Measurements from ENCODE around the gene AHRR. TPM values are rescaled to one million over a fixed set of nuclear protein-coding genes. Genes with fewer than 3 reads are reported as not detected.

AHRR gene
- total and polyA plus RNA-seq, 9 donors: 1.4 to 6.9 (median 2.8) TPM

- WGBS (ENCODE audit: insufficient coverage): 87% methylated on average over 27 of the region's 27 CpGs
- Histone ChIP-seq H3K4me3 (ENCODE audit: low read length) (no peak overlapping the region), H3K36me3 (ENCODE audit: control insufficient read depth, insufficient read depth, low read length) (no peaks in the 10 kb centered on the region), H3K4me1 (ENCODE audit: control insufficient read depth, insufficient read depth, low read length) (peaks cover 8% of the 10 kb centered on the region), H3K27me3 (ENCODE audit: control insufficient read depth, insufficient read depth, low read length) (peaks cover 3% of the 10 kb centered on the region), H3K9me3 (replicated peaks; ENCODE audit: control insufficient read depth, low read depth, low read length) (no peaks in the 10 kb centered on the region), H3K27ac (ENCODE audit: low read length) (no peak overlapping the region)
- no peak for DNase-seq
Observed at GRCh38 chr5:435156-435790, 113.8 kb downstream of the AHRR start.

GRCh38 chr5:435961-436640 is 114.6 kb downstream of the AHRR start:
- Histone ChIP-seq H3K9me3 (replicated peaks; ENCODE audit: control insufficient read depth, low read depth, low read length) (no peaks in the 10 kb centered on the region), H3K36me3 (ENCODE audit: control insufficient read depth, insufficient read depth, low read length) (no peaks in the 10 kb centered on the region), H3K4me1 (ENCODE audit: control insufficient read depth, insufficient read depth, low read length) (peaks cover 5% of the 10 kb centered on the region), H3K27me3 (ENCODE audit: control insufficient read depth, insufficient read depth, low read length) (peaks cover 3% of the 10 kb centered on the region), H3K4me3 (ENCODE audit: low read length) (no peak overlapping the region), H3K27ac (ENCODE audit: low read length) (no peak overlapping the region)
- 79% methylated on average over 16 of the region's 18 CpGs for WGBS (ENCODE audit: insufficient coverage)
- DNase-seq: no peak

GRCh38 chr5:436641-436975 is 115.1 kb downstream of the AHRR start:
- Histone ChIP-seq H3K27ac (ENCODE audit: low read length) (no peak overlapping the region), H3K4me1 (ENCODE audit: control insufficient read depth, insufficient read depth, low read length) (peaks cover 5% of the 10 kb centered on the region), H3K9me3 (replicated peaks; ENCODE audit: control insufficient read depth, low read depth, low read length) (no peaks in the 10 kb centered on the region), H3K4me3 (ENCODE audit: low read length) (no peak overlapping the region), H3K36me3 (ENCODE audit: control insufficient read depth, insufficient read depth, low read length) (no peaks in the 10 kb centered on the region), H3K27me3 (ENCODE audit: control insufficient read depth, insufficient read depth, low read length) (no peaks in the 10 kb centered on the region)
- 66% methylated on average over 5 of the region's 5 CpGs for WGBS (ENCODE audit: insufficient coverage)
- no peak for DNase-seq

- no peaks in the 10 kb centered on the region for H3K36me3 ChIP-seq (ENCODE audit: control insufficient read depth, insufficient read depth, low read length)
- no peaks in the 10 kb centered on the region for H3K27me3 ChIP-seq (ENCODE audit: control insufficient read depth, insufficient read depth, low read length)
- H3K27ac ChIP-seq (ENCODE audit: low read length): peak overlapping the region; percentile 38
- H3K9me3 ChIP-seq (replicated peaks; ENCODE audit: control insufficient read depth, low read depth, low read length): no peaks in the 10 kb centered on the region
- no peak overlapping the region for H3K4me3 ChIP-seq (ENCODE audit: low read length)
- H3K4me1 ChIP-seq (ENCODE audit: control insufficient read depth, insufficient read depth, low read length): peaks cover 10% of the 10 kb centered on the region
- DNase-seq: no peak
- 40% methylated on average over 13 of the region's 18 CpGs for WGBS (ENCODE audit: insufficient coverage)
Observed at GRCh38 chr5:437281-437771, 115.8 kb downstream of the AHRR start.

- DNase-seq: no peak
- Histone ChIP-seq H3K27me3 (ENCODE audit: control insufficient read depth, insufficient read depth, low read length) (no peaks in the 10 kb centered on the region), H3K4me3 (ENCODE audit: low read length) (no peak overlapping the region), H3K4me1 (ENCODE audit: control insufficient read depth, insufficient read depth, low read length) (peaks cover 12% of the 10 kb centered on the region), H3K36me3 (ENCODE audit: control insufficient read depth, insufficient read depth, low read length) (no peaks in the 10 kb centered on the region), H3K9me3 (replicated peaks; ENCODE audit: control insufficient read depth, low read depth, low read length) (no peaks in the 10 kb centered on the region), H3K27ac (ENCODE audit: low read length) (no peak overlapping the region)
- 64% methylated on average over 14 of the region's 14 CpGs for WGBS (ENCODE audit: insufficient coverage)
Observed at GRCh38 chr5:438481-438981, 117.0 kb downstream of the AHRR start.

- DNase-seq: no peak
- Histone ChIP-seq H3K9me3 (replicated peaks; ENCODE audit: control insufficient read depth, low read depth, low read length) (no peaks in the 10 kb centered on the region), H3K4me3 (ENCODE audit: low read length) (no peak overlapping the region), H3K36me3 (ENCODE audit: control insufficient read depth, insufficient read depth, low read length) (no peaks in the 10 kb centered on the region), H3K4me1 (ENCODE audit: control insufficient read depth, insufficient read depth, low read length) (peaks cover 19% of the 10 kb centered on the region), H3K27me3 (ENCODE audit: control insufficient read depth, insufficient read depth, low read length) (no peaks in the 10 kb centered on the region), H3K27ac (ENCODE audit: low read length) (no peak overlapping the region)
- WGBS (ENCODE audit: insufficient coverage): 94% methylated on average over 7 of the region's 8 CpGs
Observed at GRCh38 chr5:439181-439580, 117.7 kb downstream of the AHRR start.

- DNase-seq: no peak
- no peaks in the 10 kb centered on the region for H3K27me3 ChIP-seq (ENCODE audit: control insufficient read depth, insufficient read depth, low read length)
- H3K27ac ChIP-seq (ENCODE audit: low read length): no peak overlapping the region
- no peaks in the 10 kb centered on the region for H3K9me3 ChIP-seq (replicated peaks; ENCODE audit: control insufficient read depth, low read depth, low read length)
- peaks cover 19% of the 10 kb centered on the region for H3K4me1 ChIP-seq (ENCODE audit: control insufficient read depth, insufficient read depth, low read length)
- no peak overlapping the region for H3K4me3 ChIP-seq (ENCODE audit: low read length)
- H3K36me3 ChIP-seq (ENCODE audit: control insufficient read depth, insufficient read depth, low read length): no peaks in the 10 kb centered on the region
- WGBS (ENCODE audit: insufficient coverage): 87% methylated on average over 11 of the region's 14 CpGs
Observed at GRCh38 chr5:439636-440035, 118.1 kb downstream of the AHRR start.

GRCh38 chr5:440401-441201 is 119.1 kb downstream of the AHRR start:
- H3K27me3 ChIP-seq (ENCODE audit: control insufficient read depth, insufficient read depth, low read length): no peaks in the 10 kb centered on the region
- no peak overlapping the region for H3K4me3 ChIP-seq (ENCODE audit: low read length)
- no peaks in the 10 kb centered on the region for H3K9me3 ChIP-seq (replicated peaks; ENCODE audit: control insufficient read depth, low read depth, low read length)
- peaks cover 2% of the 10 kb centered on the region for H3K36me3 ChIP-seq (ENCODE audit: control insufficient read depth, insufficient read depth, low read length)
- peaks cover 19% of the 10 kb centered on the region for H3K4me1 ChIP-seq (ENCODE audit: control insufficient read depth, insufficient read depth, low read length)
- H3K27ac ChIP-seq (ENCODE audit: low read length): no peak overlapping the region
- DNase-seq: no peak
- 75% methylated on average over 17 of the region's 18 CpGs for WGBS (ENCODE audit: insufficient coverage)

GRCh38 chr5:441996-442334 is 120.5 kb downstream of the AHRR start:
- WGBS (ENCODE audit: insufficient coverage): 94% methylated on average over 5 of the region's 5 CpGs
- Histone ChIP-seq H3K27ac (ENCODE audit: low read length) (no peak overlapping the region), H3K4me3 (ENCODE audit: low read length) (peak overlapping the region; percentile 68), H3K27me3 (ENCODE audit: control insufficient read depth, insufficient read depth, low read length) (no peaks in the 10 kb centered on the region), H3K9me3 (replicated peaks; ENCODE audit: control insufficient read depth, low read depth, low read length) (no peaks in the 10 kb centered on the region), H3K4me1 (ENCODE audit: control insufficient read depth, insufficient read depth, low read length) (peaks cover 17% of the 10 kb centered on the region), H3K36me3 (ENCODE audit: control insufficient read depth, insufficient read depth, low read length) (peaks cover 14% of the 10 kb centered on the region)
- no peak for DNase-seq

All from muscle of leg (tissue), 11 donors.